ENCODE results near the gene STX11. TPM values are rescaled to one million over a fixed set of nuclear protein-coding genes. Genes with fewer than 3 reads are reported as not detected.

Gene STX11
- total RNA-seq, 1 experiment from 2014 or later, result 3.2 TPM

DNA sequence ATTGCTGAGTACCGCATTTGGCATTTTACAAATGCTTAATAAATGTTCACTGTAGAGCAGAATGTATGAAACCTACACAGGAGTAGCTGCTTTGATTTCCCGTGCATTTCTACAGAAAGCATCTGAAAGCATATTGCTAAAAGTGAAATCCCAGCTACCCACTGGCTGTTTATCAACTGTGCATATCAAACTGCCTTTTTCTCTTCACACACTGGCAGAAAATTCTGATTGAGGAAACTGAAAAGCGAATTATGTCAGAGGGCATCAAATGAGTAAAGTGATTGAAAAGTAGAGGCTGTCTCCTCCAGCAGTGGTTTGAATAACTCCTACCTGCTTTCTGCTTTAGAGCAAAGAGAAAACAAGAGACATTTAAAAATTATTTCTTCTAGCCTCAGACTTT is 28.0 kb downstream of the STX11 start:
- in situ Hi-C loops (cut with HindIII; ENCODE audit: low pct_unique_long_range_greater_than_20kb, low sequenced_read_pairs) (no loop called here), intact Hi-C loops (cut with micrococcal nuclease; ENCODE audit: unreplicated experiment) (no loop called here)
- ChIA-PET CTCF (no interaction called here), POLR2A (interaction anchor here (0.5 kb wide), 1 partner anchor 58 kb away, joined by 3 read pairs; no protein-coding TSS in a partner anchor)
- H3K9me3 ChIP-seq (ENCODE audit: control insufficient read depth, insufficient read depth, low read depth, low read length), result no peaks in the 10 kb centered on the region
- H3K27ac ChIP-seq (ENCODE audit: low read length), result no peak overlapping the region
- TF ChIP-seq, protein P1, sequence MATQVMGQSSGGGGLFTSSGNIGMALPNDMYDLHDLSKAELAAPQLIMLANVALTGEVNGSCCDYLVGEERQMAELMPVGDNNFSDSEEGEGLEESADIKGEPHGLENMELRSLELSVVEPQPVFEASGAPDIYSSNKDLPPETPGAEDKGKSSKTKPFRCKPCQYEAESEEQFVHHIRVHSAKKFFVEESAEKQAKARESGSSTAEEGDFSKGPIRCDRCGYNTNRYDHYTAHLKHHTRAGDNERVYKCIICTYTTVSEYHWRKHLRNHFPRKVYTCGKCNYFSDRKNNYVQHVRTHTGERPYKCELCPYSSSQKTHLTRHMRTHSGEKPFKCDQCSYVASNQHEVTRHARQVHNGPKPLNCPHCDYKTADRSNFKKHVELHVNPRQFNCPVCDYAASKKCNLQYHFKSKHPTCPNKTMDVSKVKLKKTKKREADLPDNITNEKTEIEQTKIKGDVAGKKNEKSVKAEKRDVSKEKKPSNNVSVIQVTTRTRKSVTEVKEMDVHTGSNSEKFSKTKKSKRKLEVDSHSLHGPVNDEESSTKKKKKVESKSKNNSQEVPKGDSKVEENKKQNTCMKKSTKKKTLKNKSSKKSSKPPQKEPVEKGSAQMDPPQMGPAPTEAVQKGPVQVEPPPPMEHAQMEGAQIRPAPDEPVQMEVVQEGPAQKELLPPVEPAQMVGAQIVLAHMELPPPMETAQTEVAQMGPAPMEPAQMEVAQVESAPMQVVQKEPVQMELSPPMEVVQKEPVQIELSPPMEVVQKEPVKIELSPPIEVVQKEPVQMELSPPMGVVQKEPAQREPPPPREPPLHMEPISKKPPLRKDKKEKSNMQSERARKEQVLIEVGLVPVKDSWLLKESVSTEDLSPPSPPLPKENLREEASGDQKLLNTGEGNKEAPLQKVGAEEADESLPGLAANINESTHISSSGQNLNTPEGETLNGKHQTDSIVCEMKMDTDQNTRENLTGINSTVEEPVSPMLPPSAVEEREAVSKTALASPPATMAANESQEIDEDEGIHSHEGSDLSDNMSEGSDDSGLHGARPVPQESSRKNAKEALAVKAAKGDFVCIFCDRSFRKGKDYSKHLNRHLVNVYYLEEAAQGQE (IDR thresholded peaks at IDR 0.05; ENCODE audit: insufficient read depth in 1 of 2, low read depth in 2 of 2, low read length in 1 of 2), result no peak
- TF ChIP-seq POLR2AphosphoS5 (IDR thresholded peaks at IDR 0.05; ENCODE audit: low read depth, low read length), result no peak
- no peak for TF ChIP-seq TCF7L2 (IDR thresholded peaks at IDR 0.05; ENCODE audit: low read depth, low read length)
- TF ChIP-seq, protein P2, sequence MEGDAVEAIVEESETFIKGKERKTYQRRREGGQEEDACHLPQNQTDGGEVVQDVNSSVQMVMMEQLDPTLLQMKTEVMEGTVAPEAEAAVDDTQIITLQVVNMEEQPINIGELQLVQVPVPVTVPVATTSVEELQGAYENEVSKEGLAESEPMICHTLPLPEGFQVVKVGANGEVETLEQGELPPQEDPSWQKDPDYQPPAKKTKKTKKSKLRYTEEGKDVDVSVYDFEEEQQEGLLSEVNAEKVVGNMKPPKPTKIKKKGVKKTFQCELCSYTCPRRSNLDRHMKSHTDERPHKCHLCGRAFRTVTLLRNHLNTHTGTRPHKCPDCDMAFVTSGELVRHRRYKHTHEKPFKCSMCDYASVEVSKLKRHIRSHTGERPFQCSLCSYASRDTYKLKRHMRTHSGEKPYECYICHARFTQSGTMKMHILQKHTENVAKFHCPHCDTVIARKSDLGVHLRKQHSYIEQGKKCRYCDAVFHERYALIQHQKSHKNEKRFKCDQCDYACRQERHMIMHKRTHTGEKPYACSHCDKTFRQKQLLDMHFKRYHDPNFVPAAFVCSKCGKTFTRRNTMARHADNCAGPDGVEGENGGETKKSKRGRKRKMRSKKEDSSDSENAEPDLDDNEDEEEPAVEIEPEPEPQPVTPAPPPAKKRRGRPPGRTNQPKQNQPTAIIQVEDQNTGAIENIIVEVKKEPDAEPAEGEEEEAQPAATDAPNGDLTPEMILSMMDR (IDR thresholded peaks at IDR 0.05), result no peak
- no peak for TF ChIP-seq SIN3A (IDR thresholded peaks at IDR 0.05; ENCODE audit: borderline replicate concordance, insufficient read depth, low read depth, low read length)
- H3K4me3 ChIP-seq (ENCODE audit: low read depth in 2 of 2, low read length in 2 of 2), result no peak overlapping the region
- ATAC-seq (no peak), DNase-seq (ENCODE audit: low read depth, low spot score) (no peak)
- H3K27me3 ChIP-seq (ENCODE audit: control insufficient read depth, insufficient read depth, low read length), result no peaks in the 10 kb centered on the region
- BruUV-seq (replicated peaks), result no TSS peak
- no peaks in the 10 kb centered on the region for H3K4me1 ChIP-seq (ENCODE audit: control insufficient read depth, insufficient read depth, low read length)
- no peaks in the 10 kb centered on the region for H3K36me3 ChIP-seq (ENCODE audit: control insufficient read depth, insufficient read depth, low read length)

DNA sequence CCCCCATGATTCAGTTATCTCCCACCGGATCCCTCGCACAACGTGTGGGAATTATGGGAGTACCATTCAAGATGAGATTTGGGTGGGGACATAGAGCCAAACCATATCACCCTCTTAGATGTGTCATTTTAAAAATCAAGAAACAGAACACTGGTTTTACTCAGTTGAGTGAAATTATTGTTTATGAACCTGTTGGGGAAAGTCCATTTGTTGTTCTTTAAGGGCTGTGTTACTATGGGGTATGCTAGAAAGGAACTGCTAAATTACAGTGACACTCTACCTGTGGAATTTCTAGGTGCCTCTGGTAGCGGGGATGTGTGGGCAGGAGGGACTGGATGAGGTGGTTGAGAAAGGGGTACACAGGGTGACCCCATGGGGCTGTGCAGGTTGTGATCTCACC is 28.9 kb downstream of the STX11 start:
- in situ Hi-C loops (cut with HindIII; ENCODE audit: low pct_unique_long_range_greater_than_20kb, low sequenced_read_pairs), result no loop called here
- Histone ChIP-seq H3K36me3 (ENCODE audit: control insufficient read depth, insufficient read depth, low read length) (no peaks in the 10 kb centered on the region), H3K9me3 (ENCODE audit: control insufficient read depth, insufficient read depth, low read depth, low read length) (no peaks in the 10 kb centered on the region), H3K27ac (ENCODE audit: low read length) (no peak overlapping the region), H3K4me3 (ENCODE audit: low read depth in 2 of 2, low read length in 2 of 2) (no peak overlapping the region), H3K4me1 (ENCODE audit: control insufficient read depth, insufficient read depth, low read length) (no peaks in the 10 kb centered on the region), H3K27me3 (ENCODE audit: control insufficient read depth, insufficient read depth, low read length) (no peaks in the 10 kb centered on the region)
- CTCF ChIA-PET, result no interaction called here
- no TSS peak for BruUV-seq (replicated peaks)
- ATAC-seq (no peak), DNase-seq (ENCODE audit: low read depth, low spot score) (no peak)
- no peak for TF ChIP-seq SIN3A (IDR thresholded peaks at IDR 0.05; ENCODE audit: borderline replicate concordance, insufficient read depth, low read depth, low read length)
- TF ChIP-seq, protein P1 (IDR thresholded peaks at IDR 0.05; ENCODE audit: insufficient read depth in 1 of 2, low read depth in 2 of 2, low read length in 1 of 2), result no peak
- TF ChIP-seq, protein P2 (IDR thresholded peaks at IDR 0.05), result no peak
- TF ChIP-seq TCF7L2 (IDR thresholded peaks at IDR 0.05; ENCODE audit: low read depth, low read length), result no peak
- POLR2A ChIA-PET, result no interaction called here
- intact Hi-C loops (cut with micrococcal nuclease; ENCODE audit: unreplicated experiment), result no loop called here

Measured in Panc1 (cell line).